SK-N-SH (cell line): ENCODE data around the gene ATRAID. TPM values are rescaled to one million over a fixed set of nuclear protein-coding genes. Genes with fewer than 3 reads are reported as not detected.

Source experiments
- CTCF ChIA-PET: fragments of 300-600, 350-600 bp; formaldehyde crosslinking; extraction: SDS; loops from one replicate; lab custom pipeline; 2021; lab: Yijun Ruan, JAX
- POLR2A ChIA-PET: fragments of 350-600 bp; sonication (Branson Sonifier 250); formaldehyde crosslinking; extraction: SDS; loops from one replicate; lab custom pipeline; 2020; ENCODE audit warnings: antibody characterized with exemption, inconsistent platforms; lab: Yijun Ruan, JAX
- DNase-seq: peaks from one replicate; pipeline ENCODE4 v3.0.0; 2012
- H2AFZ ChIP-seq: fragments of 200-600 bp; sonication (generic); 2 replicates; pipeline ENCODE4 v1.8.1; 2016; ENCODE audit warnings: antibody characterized with exemption, mild to moderate bottlenecking, low read depth
- H3F3A ChIP-seq: fragments of 200-600 bp; sonication (generic); replicated peaks from 2 replicates; pipeline ENCODE3; 2016; ENCODE audit warnings: antibody characterized with exemption, mild to moderate bottlenecking; ENCODE audit not compliant: insufficient read depth
- H3K27ac ChIP-seq, 2 experiments: fragments of 200-500 bp in 1 of 2; fragments of 200-600 bp in 1 of 2; sonication (Bioruptor generic) in 1 of 2; sonication (generic), shearing (Covaris generic) in 1 of 2; 2 replicates each; pipeline versions ENCODE4 v1.5.1 to v1.6.1; 2014 to 2016; ENCODE audit warnings: low read depth in 2 of 2, inconsistent platforms in 1 of 2, low read length in 1 of 2, mild to moderate bottlenecking in 1 of 2, mixed read lengths in 1 of 2
- H3K27me3 ChIP-seq: fragments of 200-600 bp; sonication (generic), shearing (Covaris generic); 2 replicates; pipeline ENCODE4 v1.6.1; 2016; ENCODE audit warnings: mixed run types; ENCODE audit not compliant: insufficient read depth
- H3K36me3 ChIP-seq, 2 experiments: fragments of 200-500 bp in 1 of 2; fragments of 200-600 bp in 1 of 2; sonication (Bioruptor generic) in 1 of 2; sonication (generic) in 1 of 2; replicated peaks in 1 of 2; 2 replicates each; pipeline versions ENCODE3 to v1.5.1; 2014 to 2016; ENCODE audit warnings: low read length in 1 of 2, mild to moderate bottlenecking in 1 of 2; ENCODE audit not compliant: insufficient read depth in 2 of 2, control insufficient read depth in 1 of 2
- H3K4me1 ChIP-seq, 2 experiments: fragments of 200-500 bp in 1 of 2; fragments of 200-600 bp in 1 of 2; sonication (Bioruptor generic) in 1 of 2; sonication (generic), shearing (Covaris generic) in 1 of 2; 2 replicates each; pipeline versions ENCODE4 v1.5.1 to v1.6.1; 2014 to 2016; ENCODE audit warnings: low read depth in 1 of 2, low read length in 1 of 2, mixed run types in 1 of 2; ENCODE audit not compliant: insufficient read depth in 2 of 2, control insufficient read depth in 1 of 2
- H3K4me2 ChIP-seq: fragments of 200-600 bp; sonication (generic), shearing (Covaris generic); 2 replicates; pipeline ENCODE4 v1.6.1; 2017; ENCODE audit warnings: mixed run types
- H3K4me3 ChIP-seq, 2 experiments: fragments of 200-500 bp in 1 of 2; fragments of 200-600 bp in 1 of 2; sonication (Bioruptor generic) in 1 of 2; sonication (generic), shearing (Covaris generic) in 1 of 2; 2 replicates each; pipeline versions ENCODE4 v1.5.1 to v1.8.1; 2014 to 2016; ENCODE audit warnings: low read depth in 2 of 2, inconsistent platforms in 1 of 2, low read length in 1 of 2, mild to moderate bottlenecking in 1 of 2, mixed read lengths in 1 of 2, moderate library complexity in 1 of 2
- H3K79me2 ChIP-seq: fragments of 200-600 bp; sonication (generic); 2 replicates; pipeline ENCODE4 v1.8.1; 2017; ENCODE audit warnings: mild to moderate bottlenecking; ENCODE audit not compliant: insufficient read depth
- H3K9ac ChIP-seq: fragments of 200-600 bp; sonication (generic); 2 replicates; pipeline ENCODE4 v1.6.1; 2017; ENCODE audit warnings: mixed run types
- H3K9me2 ChIP-seq: fragments of 200-600 bp; sonication (generic); 2 replicates; pipeline ENCODE4 v1.6.1; 2017; ENCODE audit warnings: mixed run types
- H3K9me3 ChIP-seq: fragments of 200-600 bp; sonication (generic); 2 replicates; pipeline ENCODE4 v1.6.1; 2017; ENCODE audit warnings: mixed run types, mild to moderate bottlenecking, moderate library complexity
- H4K20me1 ChIP-seq: fragments of 200-600 bp; sonication (generic); 2 replicates; pipeline ENCODE4 v1.6.1; 2017; ENCODE audit warnings: mild to moderate bottlenecking, mixed run types; ENCODE audit not compliant: insufficient read depth
- CHD2 ChIP-seq: fragments of 150-350 bp; IDR thresholded peaks from 2 replicates; pipeline ENCODE4 v1.6.1; 2018; ENCODE audit warnings: low read length; ENCODE audit not compliant: partially characterized antibody
- FOSL2 ChIP-seq: IDR thresholded peaks from 2 replicates; pipeline ENCODE4 v1.4.0; 2012; ENCODE audit warnings: low read depth, mild to moderate bottlenecking, moderate library complexity, borderline replicate concordance
- GATA2 ChIP-seq: sonication (generic); formaldehyde crosslinking; IDR thresholded peaks from 2 replicates; pipeline ENCODE4 v1.5.0; 2020; ENCODE audit warnings: mild to moderate bottlenecking, missing genetic modification reagents
- MEF2A ChIP-seq: IDR thresholded peaks from 2 replicates; pipeline ENCODE4 v1.4.0; 2012; ENCODE audit warnings: low read depth, borderline replicate concordance
- MXI1 ChIP-seq: IDR thresholded peaks from 2 replicates; pipeline ENCODE4 v1.6.1; 2012; ENCODE audit warnings: mild to moderate bottlenecking, low read depth, low read length, improper control_type of control experiment
- NFIC ChIP-seq: IDR thresholded peaks from 2 replicates; pipeline ENCODE4 v1.4.0; 2012; ENCODE audit warnings: borderline replicate concordance
- NRF1 ChIP-seq: IDR thresholded peaks from 2 replicates; pipeline ENCODE4 v1.6.1; 2012; ENCODE audit warnings: low read depth, mild to moderate bottlenecking, low read length
- RXRA ChIP-seq: IDR thresholded peaks from 2 replicates; pipeline ENCODE4 v1.4.0; 2012; ENCODE audit warnings: low read depth, mild to moderate bottlenecking, borderline replicate concordance
- SMC3 ChIP-seq: IDR thresholded peaks from 2 replicates; pipeline ENCODE4 v1.6.1; 2012; ENCODE audit warnings: low read depth, low read length, improper control_type of control experiment
- TAF1 ChIP-seq: IDR thresholded peaks from 2 replicates; pipeline ENCODE4 v1.6.1; 2012; ENCODE audit warnings: low read depth, mild to moderate bottlenecking, low read length, moderate library complexity, borderline replicate concordance
- TCF12 ChIP-seq: IDR thresholded peaks from 2 replicates; pipeline ENCODE4 v1.4.0; 2012
- YY1 ChIP-seq: IDR thresholded peaks from 2 replicates; pipeline ENCODE4 v1.4.0; 2012; ENCODE audit warnings: low read depth, mild to moderate bottlenecking
- WGBS: methylation state at CpG from one replicate; pipeline ENCODE4 v1.1.6; 2017; ENCODE audit warnings: low lambda C conversion rate; 5-methylcytosine and 5-hydroxymethylcytosine counted together
- polyA plus RNA-seq, 3 experiments: library from polyadenylated mRNA; depleted of rRNA; stranded (reverse); fragments of >200 nt; gene quantifications; 2 replicates each; pipeline ENCODE4 v1.2.3, GENCODE V29; 2012
- TF ChIP-seq, protein P1 (sequence below): IDR thresholded peaks from 2 replicates; pipeline ENCODE4 v1.6.1; 2012; ENCODE audit warnings: mild to moderate bottlenecking, low read depth, low read length, moderate library complexity
- TF ChIP-seq, protein P2 (sequence below): IDR thresholded peaks from 2 replicates; pipeline ENCODE4; 2012

The ATRAID gene
- polyA plus RNA-seq, 1 of the 3 experiments (the other 2 are of a cell fraction), result 289 TPM

DNA sequence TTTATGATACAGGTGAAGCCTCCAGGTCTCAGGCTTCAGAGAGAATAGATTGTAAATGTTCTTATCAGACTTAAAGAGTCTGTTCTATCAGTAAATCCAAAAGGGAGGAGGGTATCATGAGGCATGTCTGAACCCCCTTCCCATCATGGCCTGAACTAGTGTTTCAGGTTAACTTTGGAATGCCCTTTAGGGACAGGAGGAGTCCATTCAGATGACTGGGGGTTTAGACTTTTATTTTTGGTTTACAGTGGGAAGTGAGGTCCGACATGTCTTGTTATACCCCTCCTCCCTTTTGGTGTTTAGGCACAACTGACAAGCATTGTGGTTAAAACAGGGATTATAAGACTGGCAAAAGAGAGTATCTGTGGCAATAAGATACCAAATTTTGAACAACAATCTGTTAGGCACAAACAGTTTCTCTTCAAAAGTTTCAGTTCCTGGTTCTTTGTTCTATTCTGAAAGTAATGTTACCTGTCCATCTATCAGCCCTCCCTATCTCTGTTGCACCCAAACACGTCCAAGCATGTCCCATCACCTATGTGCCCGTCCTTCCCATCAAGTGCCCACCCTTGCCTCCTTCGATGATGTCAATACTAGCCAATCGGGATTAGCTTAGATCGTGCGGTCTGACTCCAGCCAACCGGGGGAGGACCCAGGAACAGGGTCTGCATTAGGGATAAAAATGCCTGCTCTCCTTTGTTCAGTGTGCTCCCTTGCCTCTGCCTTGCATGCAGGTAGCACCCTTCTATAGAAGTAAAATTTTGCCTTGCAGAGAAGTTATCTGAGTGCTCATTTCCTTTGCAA is 46.7 kb upstream of the ATRAID start:
- Histone ChIP-seq H3K9me3 (no peaks in the 10 kb centered on the region), H3K36me3 (no peaks in the 10 kb centered on the region), H3F3A (no peaks in the 10 kb centered on the region), H3K27ac (no peak overlapping the region), H3K9ac (no peak overlapping the region), H3K79me2 (no peaks in the 10 kb centered on the region), H3K4me1 (no peaks in the 10 kb centered on the region), H3K27me3 (no peaks in the 10 kb centered on the region), H3K9me2 (no peaks in the 10 kb centered on the region), H4K20me1 (no peaks in the 10 kb centered on the region), H3K4me2 (no peak overlapping the region), H3K4me3 (no peak overlapping the region), H2AFZ (no peak overlapping the region)
- ChIA-PET CTCF (interaction anchor here (0.9 to 2.6 kb wide), 12 partner anchors 10 to 204 kb away, joined by 3 to 7 read pairs (median 3); partner anchors contain the start of gene TRIM54), POLR2A (no interaction called here)
- TF ChIP-seq, protein P1, sequence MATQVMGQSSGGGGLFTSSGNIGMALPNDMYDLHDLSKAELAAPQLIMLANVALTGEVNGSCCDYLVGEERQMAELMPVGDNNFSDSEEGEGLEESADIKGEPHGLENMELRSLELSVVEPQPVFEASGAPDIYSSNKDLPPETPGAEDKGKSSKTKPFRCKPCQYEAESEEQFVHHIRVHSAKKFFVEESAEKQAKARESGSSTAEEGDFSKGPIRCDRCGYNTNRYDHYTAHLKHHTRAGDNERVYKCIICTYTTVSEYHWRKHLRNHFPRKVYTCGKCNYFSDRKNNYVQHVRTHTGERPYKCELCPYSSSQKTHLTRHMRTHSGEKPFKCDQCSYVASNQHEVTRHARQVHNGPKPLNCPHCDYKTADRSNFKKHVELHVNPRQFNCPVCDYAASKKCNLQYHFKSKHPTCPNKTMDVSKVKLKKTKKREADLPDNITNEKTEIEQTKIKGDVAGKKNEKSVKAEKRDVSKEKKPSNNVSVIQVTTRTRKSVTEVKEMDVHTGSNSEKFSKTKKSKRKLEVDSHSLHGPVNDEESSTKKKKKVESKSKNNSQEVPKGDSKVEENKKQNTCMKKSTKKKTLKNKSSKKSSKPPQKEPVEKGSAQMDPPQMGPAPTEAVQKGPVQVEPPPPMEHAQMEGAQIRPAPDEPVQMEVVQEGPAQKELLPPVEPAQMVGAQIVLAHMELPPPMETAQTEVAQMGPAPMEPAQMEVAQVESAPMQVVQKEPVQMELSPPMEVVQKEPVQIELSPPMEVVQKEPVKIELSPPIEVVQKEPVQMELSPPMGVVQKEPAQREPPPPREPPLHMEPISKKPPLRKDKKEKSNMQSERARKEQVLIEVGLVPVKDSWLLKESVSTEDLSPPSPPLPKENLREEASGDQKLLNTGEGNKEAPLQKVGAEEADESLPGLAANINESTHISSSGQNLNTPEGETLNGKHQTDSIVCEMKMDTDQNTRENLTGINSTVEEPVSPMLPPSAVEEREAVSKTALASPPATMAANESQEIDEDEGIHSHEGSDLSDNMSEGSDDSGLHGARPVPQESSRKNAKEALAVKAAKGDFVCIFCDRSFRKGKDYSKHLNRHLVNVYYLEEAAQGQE, result no peak
- TF ChIP-seq RXRA (no peak), YY1 (no peak), CHD2 (no peak), GATA2 (CRISPR knock-in tag) (no peak), TAF1 (no peak), MEF2A (no peak)
- WGBS, result 78% methylated on average over 8 of the region's 8 CpGs
- DNase-seq, result no peak

DNA sequence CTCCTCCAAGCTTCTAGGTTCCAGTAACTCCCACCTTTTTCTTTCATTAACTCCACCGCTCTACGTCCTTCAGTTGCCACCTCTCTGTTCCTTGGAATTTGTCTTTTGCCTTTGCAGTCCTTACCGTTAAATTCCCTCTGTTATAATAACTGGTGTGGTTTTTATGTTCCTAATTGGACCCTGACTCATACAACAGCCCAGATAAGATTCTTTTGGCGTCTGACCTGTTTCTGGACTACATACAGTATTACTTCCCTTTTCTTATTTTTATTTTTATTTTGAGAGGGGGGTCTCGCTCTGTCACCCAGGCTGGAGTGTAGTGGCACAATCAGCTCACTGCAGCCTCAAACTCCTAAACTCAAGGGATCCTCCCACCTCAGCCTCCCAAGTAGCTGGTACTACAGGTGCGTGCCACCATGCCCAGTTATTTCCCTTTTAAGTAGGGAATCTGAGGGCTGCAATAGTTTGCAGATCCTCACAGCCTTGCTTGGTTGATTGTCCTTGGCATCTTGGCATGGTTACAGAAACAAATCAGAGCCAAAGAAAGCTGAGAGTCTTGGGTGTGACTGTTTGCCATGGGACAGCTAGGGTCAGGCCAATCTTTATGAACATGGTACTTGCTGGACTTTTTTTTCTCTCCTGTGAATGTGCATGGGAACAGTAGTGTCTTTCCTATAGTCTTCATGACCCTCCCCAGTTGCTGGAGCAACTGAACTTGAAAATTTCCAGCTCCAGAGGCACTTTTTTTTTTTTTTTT is 41.1 kb upstream of the ATRAID start:
- Histone ChIP-seq H3K9ac (no peak overlapping the region), H3K36me3 (no peaks in the 10 kb centered on the region), H3K27me3 (no peaks in the 10 kb centered on the region), H3K9me3 (no peaks in the 10 kb centered on the region), H3K4me3 (no peak overlapping the region), H3K4me1 (no peaks in the 10 kb centered on the region; a peak in 1 of 4 replicates), H3K4me2 (no peak overlapping the region)
- CTCF ChIA-PET, result interaction anchor here (0.6 to 4.8 kb wide), 36 partner anchors 8 to 358 kb away, joined by 3 to 58 read pairs (median 6); partner anchors contain the start of genes CGREF1, PREB, TCF23 and TRIM54
- DNase-seq, result no peak
- TF ChIP-seq NRF1, result no peak
- TF ChIP-seq NFIC, result peak; percentile 23; the same call in 1 of the 2 replicates
- no peak for TF ChIP-seq YY1
- TF ChIP-seq FOSL2, result no peak
- 0 out of 2 replicates have a peak, but pooled peaks have one; percentile 19 for TF ChIP-seq TCF12
- TF ChIP-seq SMC3, result no peak
- TF ChIP-seq, protein P2, sequence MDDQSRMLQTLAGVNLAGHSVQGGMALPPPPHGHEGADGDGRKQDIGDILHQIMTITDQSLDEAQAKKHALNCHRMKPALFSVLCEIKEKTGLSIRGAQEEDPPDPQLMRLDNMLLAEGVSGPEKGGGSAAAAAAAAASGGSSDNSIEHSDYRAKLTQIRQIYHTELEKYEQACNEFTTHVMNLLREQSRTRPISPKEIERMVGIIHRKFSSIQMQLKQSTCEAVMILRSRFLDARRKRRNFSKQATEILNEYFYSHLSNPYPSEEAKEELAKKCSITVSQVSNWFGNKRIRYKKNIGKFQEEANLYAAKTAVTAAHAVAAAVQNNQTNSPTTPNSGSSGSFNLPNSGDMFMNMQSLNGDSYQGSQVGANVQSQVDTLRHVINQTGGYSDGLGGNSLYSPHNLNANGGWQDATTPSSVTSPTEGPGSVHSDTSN, result peak; percentile 9; the same call in 1 of the 2 replicates
- no peak for TF ChIP-seq MXI1
- TF ChIP-seq, all 33 proteins: peak for 3
- POLR2A ChIA-PET, result interaction anchor here (0.6 to 1.7 kb wide), 2 partner anchors 74 to 109 kb away, joined by 3 read pairs; no protein-coding TSS in a partner anchor
- Histone ChIP-seq H3K27ac (no peak overlapping the region), H3K9me2 (no peaks in the 10 kb centered on the region), H3K79me2 (no peaks in the 10 kb centered on the region), H3F3A (no peaks in the 10 kb centered on the region), H4K20me1 (no peaks in the 10 kb centered on the region), H2AFZ (no peak overlapping the region)
- WGBS, result 76% methylated on average over 6 of the region's 6 CpGs
